NCI-H1105 treated with DMSO at 0.1 percent for 48 hours (cell line): Measurements from ENCODE around the gene CAMP.

Experiments used
- DNase-seq: peaks from one replicate; lab custom pipeline; 2025; lab: John Stamatoyannopoulos, UW

CAMP gene

DNA sequence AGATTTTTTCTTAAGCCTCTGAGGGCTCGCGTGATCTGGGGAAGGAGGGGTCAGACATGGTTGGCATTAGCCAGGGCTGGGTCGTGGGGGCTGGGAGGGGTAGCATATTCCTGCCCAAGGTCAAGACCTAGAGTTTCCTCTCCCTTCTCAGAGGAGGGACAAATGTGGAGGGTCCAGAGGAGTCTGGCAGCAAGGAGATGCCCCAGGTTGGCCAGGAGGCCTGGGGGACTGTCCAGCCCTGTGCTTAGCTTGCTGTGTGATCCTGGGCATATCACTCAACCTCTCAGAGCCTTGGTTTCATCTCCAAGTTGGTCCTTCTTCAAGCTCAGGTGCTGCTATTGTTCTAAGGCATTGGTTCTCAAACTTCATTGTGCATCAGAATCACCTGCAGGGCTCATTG is 9.1 kb upstream of the CAMP start:
- DNase-seq = no peak

DNA sequence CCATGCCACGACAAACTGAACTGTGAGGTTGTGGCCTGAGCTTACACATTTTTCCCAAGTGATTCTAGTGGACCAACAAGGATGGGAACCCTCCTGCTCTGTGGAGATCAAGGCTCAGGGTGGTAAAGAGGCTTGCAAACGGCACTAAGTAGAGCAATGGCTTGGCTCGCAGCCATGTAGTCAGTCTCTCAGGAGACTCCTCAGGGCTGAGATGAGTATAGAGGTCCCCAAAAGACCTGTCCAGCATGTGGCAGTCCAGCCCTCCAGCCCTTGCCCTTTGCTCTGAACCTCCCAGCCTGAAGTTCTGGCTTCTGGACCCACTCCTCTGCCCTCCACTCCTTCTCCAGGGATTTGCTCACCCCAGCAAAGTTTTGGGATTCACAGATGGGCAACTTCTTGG is 8.3 kb upstream of the CAMP start:
- no peak for DNase-seq

DNA sequence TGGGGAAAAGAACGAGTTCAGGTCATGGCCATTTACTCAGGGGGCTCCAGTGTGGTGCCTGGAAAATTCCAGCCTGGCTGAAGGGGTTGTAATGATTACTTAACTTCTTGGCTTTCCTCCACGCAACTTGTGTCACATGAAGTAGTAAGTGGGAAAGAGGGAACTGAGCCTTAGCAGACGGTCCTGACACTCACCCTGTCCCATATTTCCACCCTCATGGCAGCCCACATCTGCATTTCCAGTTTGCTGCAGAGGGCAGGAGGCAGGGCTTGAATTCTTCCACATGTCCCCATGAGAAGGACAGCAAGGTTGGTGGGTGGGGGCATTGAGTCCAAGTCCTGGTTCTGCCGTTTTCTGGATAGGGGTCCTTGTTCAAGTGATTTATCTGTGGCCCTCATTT is 7.8 kb upstream of the CAMP start:
- no peak for DNase-seq

DNA sequence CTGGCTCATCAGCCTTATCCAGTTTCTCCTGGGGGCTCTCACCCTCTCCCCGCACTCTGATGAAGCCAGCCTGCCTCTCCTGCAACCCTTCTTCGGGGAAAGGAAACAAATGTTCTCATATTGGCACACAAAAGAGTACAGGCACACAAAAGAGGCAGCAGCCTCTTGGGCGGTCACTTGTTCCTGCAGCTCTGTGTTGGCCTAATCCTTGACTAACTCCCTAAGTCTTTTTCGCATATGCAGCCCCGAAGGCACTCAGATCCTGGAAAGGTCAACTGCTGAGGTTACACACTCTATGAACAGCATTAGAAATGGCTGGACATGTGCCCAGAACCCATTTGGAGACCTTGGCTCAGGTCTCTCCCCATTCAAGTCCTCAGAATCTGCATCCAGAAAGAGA is 7.4 kb upstream of the CAMP start:
- no peak for DNase-seq

DNA sequence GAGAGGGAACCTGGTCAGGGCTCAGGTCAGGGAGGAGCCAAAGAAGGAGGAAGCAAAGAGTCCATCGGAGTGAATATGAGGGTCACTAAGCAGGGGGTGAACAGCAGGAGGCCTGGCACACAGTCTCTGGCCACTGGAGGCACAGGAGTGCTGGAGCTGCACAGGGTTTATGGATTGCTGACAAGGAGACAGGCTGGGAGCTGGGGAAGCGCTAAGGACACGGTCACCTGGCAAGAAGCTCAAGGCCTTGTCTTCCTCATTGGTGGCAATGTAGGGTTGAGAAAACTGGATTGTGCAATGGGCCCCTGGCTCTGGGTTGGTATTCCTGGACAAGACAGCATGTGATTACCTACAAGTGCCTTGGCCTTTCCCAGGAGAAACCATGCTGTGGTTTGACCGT is 5.8 kb upstream of the CAMP start:
- no peak for DNase-seq

DNA sequence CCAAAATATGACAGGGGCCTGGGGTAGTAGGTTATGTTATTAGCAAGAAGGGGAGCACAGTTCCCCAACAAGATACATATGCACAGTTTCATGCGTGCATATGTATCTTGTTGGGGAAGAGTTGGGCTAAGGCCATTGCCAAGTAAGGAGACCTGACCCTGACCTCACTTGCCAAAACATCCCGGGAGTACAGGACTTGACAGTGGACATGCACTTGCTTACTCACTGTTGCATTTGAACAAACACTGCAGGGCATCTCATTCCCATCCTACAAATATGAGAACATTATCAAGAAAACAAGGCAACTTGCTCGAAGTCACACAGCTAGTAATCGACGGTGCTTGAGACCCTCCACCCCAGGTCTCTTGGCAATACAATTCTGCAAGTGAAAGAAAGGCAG is 4.8 kb upstream of the CAMP start:
- DNase-seq = no peak

DNA sequence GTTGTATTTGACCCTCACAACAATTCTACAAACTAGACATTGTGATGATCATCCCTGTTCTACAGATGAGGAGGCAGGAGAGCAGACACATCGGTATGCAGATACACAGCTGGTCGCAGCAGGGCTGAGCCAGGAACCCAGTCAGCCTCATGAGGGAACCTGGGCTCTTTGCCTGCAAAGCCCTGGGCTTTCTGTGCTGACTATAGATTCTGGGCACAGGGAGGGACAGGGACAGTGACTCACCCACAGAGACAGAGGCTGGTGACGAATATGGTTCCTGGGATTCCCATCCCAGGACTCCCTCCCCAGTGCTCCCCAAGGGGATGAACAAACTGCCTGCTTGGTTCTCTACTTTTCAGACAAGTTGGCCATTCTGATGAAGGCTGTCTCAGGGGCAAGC is 3.8 kb upstream of the CAMP start:
- no peak for DNase-seq

DNA sequence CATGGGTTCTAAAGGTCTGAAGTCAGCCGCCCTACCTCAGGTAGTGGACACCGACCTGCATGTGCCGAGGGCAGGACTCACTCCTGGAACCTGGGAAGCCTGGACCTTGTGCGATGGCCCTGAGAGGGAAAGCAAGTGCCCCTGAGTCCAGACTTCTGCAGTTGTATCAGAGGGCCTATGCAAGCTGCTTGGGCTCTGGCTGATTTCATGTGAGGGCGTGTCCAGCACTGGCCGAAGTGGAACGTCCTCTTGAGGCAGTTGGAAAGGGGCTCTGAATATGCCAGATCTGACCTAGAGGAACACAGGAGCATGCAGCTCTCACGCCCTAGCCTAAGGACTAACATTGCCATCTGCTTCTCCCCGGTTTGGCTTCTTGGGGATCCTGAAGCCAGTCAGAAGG is 2.5 kb upstream of the CAMP start:
- DNase-seq = no peak

DNA sequence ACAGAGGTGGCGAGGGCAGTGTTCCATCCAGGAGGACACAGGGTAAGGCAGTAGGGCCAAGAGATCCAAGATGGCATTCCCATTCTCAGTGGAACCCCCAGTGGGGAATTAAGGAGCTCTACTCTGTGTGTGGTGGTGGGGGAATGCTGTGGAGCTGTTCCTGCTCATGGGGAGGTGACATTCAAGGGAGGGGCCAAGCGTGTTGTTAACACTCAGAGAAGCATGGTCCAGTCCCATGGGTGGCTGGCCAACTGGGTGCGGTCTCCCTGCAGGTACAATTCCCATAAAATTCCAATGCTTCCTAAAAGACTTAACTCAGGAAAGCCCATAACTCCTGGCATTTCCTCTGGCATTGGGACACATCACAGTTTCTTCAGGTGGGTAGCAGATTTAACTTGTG is 2.3 kb downstream of the CAMP start:
- DNase-seq = no peak

DNA sequence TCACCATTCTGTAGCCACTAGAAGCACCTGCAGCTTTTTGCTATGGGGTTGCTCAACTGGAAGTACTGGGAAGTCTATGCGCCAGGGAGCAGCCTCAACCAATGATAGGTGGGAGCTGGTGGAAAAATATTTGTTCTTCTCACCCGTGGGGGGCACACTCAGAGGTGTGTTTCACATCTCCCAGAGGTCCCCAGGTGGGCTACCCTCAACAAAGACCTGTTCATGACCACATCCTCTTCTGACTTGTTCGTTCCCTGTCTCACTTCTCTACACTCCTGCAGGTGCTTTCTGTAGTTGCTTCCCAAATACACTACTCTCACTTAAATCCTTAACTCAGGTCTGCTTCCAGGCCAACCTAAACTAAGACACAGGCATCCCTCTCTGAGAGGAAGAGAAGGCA is 3.6 kb downstream of the CAMP start:
- DNase-seq = no peak

DNA sequence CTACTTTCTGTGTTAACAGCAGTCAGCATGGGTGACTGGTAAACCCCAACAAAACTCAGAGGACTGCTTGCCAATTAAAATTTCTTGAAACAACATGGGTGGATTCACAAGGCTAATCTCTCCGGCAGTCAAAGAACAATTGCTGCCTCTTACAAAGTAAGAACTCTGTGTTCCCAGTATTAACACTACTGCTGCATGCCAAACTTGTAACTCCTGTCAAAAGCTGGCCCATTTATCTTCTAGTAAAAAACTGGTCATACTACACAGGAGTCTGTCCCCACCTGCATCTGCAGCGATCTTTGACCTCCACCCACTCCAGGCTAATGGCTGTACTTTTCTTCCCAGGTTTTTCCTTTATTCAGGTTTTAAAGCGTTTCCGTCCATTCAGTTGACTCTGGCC is 8.9 kb downstream of the CAMP start:
- DNase-seq = no peak

DNA sequence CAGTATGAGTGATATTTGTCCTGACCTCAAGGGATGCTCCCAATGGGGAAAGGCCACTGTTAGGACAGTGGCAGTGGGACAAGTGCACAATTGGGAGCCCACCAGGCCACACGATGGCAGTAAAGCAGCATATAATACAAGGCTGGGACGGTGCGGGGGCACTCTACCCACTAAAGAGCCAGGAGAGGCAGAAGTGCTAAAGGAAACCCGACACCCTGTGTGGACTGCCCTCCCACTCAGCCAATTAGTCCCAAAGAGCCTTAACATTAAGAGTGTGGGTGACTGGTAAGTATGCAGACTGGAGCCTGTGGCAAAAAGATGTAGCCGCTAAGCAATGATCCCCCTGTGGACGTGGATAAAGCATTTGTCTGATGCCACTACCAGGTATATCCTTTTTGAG is 9.4 kb downstream of the CAMP start:
- peak; percentile 84 for DNase-seq

DNA sequence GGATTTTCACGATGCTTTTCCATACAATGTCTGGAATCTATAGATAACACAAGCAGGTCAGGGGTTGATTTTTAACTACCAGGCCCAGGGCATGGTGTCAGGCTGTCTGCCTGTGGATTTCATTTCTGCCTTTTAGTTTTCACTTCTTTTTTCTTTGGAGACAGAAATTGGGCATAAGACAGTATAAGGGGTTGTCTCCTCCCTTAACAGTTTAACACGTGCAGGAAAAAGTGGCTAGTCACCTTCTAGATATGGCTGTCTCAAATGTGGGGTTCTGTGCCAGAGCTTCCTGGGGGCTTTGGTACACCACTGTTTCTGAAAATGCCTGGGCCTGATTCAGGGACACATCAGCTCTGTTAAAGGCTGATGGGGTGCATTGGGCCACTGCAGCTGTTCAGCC is 10.2 kb downstream of the CAMP start:
- DNase-seq = no peak

DNA sequence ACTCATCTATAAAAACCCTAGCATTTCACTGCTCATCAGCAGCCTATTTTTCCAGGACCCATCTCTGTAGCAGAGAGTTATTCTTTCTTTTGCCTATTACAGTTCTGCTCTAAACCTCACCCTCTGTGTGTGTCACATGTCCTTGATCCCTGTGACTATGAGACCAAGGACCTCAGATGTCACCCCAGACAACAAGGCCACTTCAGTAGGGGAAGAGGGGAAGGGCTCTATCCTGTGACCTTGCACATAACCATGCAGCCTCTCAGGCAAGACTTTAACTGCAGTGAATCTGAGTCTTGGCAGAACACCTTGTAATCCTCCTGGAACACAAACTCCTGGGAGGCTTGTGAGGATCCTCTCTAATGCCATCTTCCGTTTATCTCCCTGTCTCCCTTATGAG is 13.2 kb downstream of the CAMP start:
- DNase-seq = no peak

DNA sequence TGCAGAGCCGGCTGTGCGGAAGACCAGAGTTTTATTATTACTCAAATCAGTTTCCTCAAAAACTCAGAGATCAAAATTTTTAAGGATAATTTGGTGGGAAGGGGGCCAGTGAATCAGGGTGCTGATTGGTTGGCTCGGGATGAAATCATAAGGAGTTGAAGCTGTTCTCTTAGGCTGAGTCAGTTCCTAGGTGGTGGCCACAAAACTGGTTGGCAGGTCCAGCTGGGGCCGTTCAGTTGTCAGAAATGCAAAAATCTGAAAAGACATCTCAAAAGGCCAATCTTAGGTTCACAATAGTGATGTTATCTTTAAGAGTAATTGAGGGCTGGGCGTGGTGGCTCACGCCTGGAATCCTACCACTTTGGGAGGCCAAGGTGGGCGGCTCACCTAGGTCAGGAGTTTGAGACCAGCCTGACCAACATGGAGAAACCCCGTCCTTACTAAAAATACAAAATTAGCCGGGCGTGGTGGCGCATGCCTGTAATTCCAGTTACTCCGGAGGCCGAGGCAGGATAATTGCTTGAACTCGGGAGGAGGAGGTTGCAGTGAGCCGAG is 15.3 kb downstream of the CAMP start:
- DNase-seq = no peak

DNA sequence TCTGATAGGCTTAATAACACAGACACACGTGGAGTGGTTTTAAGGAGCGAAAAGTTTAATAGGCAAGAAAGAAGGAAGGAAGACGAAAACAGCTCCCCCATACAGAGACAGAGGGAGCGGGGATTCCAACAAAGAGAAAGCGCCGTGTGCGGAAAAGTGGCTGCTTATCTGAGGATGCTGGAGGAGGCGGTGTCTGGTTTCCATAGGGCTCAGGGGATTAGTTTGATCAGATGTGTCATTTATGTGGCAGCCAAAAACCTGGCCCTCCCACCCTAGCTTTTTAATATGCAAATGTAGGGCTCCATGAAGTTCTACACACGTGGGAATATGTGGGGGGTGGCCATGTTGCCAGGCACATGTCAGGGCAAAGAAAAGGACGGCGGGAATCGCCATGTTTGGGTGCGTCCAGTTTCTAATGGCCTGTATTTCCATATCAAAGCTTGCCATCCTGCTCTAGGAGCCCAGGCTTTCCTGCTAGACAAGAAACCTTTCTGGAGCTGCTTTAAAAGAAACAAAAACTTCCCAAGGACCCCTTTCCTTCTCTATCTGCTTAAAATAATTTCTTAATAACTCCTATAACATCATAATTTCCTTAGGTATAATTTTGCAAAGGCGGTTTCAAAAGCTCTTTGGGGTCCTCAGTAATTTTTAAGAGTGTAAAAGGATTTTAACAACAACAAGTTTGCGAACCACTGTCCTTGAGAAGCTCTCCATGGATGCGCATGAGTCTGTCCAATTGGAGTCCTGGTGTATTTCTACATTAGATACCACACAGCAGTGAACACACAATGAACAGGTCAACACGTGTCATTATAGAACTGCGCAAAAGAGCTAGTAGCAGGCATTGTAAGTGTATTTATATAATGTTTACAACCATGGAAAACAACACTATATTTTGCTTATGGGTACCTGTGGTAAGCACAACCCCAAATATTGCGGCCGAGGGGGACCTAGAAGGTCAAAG is 17.0 kb downstream of the CAMP start:
- DNase-seq = no peak

DNA sequence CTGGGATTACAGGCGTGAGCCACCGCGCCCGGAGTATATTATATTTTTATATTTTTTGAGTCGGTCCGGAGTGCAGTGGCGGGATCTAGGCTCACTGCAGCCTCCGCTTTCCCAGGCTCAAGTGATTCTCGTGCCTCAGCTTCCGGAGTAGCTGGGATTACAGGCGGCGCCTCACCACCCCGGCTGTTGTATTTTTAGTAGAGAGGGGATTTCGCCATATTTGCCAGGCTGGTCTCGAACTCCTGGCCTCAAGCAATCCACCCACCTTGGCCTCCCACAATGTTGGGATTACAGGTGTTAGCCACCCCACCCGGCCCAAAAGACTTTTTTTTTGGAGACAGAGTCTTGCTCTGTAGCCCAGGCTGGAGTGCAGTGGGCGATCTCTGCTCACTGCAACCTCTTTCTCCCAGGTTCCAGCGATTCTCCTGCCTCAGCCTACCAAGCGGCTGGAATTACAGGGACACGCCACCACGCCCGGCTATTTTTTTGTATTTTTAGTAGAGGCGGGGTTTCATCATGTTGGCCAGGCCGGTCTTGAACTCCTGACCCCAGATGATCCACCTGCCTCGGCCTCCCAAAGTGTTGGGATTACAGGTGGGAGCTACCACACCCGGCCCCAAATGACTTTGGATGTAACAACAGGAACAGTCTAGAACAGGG is 18.6 kb downstream of the CAMP start:
- DNase-seq = no peak

DNA sequence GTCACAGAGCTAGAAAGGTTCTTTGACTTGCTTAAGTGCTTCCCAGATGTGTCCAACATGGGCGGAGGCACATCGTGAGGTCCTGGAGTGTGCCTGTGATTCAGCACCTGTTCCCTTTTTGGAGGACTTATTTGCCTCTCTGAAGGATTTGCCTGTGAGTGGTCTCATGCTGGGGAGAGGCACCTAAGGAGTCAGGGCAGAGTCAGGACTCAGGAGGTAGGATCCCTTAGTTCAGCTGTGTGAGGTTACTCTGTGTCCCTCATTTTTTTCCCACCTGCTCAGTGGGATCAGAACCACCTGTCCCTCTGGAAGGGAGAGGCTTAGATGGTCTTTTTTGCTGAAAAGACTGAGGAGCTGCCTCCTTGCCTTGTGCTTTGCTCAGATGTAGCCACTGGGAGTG is 20.6 kb downstream of the CAMP start:
- DNase-seq = no peak

DNA sequence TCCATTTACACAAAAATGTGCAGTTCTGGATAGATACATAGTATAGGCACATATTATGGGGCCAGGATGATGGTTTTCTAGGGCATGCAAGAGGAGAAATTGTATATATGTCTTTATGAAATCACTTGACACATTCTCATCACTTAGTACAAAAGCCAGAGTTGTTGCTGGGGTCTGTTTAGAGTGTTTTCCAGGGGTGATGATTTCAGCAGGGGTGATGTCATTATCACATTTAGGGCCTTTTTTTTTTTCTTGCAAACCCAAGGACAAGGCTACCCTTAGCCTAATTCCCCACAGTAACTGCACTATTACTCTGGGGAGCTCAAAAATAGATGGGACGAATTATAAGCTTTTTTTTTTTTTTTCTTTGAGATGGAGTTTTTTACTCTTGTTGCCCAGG is 21.2 kb downstream of the CAMP start:
- DNase-seq = no peak

DNA sequence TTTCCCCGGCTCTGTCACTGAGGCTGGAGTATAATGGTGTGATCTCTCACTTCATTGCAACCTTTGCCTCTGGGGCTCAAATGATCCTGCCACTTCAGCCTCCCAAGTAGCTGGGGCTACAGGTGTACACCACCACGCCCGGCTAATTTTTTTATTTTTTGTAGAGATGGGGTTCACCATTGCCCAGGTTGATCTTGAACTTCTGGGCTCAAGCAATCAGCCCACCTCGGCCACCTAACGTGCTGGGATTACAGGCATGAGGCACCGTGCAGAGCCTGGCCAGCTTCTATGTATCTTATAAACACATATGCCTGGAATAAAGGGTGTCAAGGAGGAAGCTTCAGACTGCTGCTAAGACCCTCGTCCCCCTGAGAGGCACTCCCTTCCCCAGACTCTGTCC is 21.8 kb downstream of the CAMP start:
- no peak for DNase-seq

DNA sequence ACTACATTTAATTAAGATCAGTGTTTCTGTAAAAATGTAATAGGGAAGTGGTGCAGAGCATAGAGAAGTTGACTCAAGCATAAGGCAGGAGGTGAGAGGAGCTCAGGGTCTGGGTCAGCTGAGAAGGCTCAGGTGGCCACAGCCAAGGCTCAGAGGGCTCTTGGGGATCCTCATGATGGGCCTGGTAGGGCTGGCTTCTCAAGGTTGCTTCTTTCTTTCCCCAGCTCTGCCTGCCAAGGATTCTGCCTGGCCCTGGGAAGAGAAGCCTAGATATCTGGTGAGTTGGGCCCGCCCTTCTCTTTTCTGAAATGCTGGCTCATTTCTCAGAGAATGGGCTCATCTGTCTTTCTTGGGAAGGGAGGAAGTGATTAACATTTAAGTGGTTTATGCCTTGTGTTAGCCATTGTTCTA is 24.1 kb downstream of the CAMP start:
- no peak for DNase-seq

DNA sequence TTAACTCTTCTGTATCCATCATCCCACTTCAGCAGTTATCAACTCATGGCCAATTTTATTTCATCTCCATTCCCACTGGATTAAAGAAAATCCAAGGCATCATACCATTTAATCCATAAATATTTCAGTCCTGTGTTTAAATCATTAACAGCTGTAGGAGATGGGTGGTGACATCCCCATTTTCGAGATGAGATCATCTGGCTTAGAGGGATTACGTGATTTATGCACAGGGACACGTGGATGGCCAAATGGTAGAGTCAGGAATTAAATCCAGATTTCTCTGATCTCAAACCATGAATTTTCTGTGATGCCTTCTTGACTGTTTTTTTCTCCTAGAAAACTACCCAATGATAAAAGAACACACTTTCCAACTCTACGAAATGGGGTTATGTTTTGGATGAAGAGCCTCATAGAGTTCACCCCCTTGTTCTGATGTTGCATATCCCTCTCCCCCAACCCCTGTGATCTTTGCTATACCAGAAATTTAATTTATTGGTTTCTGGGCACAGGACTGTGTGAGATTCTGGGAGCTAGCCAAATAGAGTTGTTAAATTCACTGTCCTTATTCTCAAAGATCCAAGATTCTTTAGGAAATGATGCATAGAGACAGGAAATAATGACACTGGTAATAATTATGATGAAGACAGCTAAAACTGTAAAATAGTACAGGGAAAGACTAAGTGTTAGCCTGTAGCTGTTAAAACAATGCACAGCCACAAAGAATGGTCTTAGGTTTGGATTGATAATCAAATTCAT is 25.0 kb downstream of the CAMP start:
- no peak for DNase-seq

DNA sequence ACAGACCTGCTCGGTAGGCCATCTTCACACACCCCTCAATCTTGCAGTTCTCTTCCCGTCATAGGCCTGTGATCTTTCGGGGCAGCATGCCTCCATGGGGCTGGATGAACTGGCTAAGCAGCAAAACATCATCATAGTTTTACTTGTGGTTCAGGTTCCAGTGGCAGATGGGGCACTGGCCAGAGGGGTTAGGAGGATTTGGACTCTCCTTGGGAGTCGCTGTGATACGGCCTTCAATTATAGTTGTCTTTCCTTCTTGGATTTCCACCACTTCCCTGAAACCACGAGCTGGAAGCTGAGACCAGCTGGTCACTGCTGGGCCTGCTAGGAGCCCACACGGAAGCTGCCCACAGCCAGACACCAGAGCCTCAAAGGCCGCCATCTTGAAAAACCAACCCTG is 33.3 kb downstream of the CAMP start:
- DNase-seq = no peak
